PC-9 (cell line): ENCODE results near the gene HHATL. TPM values are rescaled to one million over a fixed set of nuclear protein-coding genes. Genes with fewer than 3 reads are reported as not detected.

Experiments used
- BruUV-seq: library from RNA; stranded (reverse); fragments of 400-500 nt; replicated peaks from 2 replicates; lab custom pipeline; 2021; lab: Mats Ljungman, UMichigan
- CTCF ChIA-PET: fragments of 300-600 bp; sonication (Branson Sonifier 250); formaldehyde crosslinking; loops from one replicate; lab custom pipeline; 2022; ENCODE audit warnings: antibody characterized with exemption; lab: Charles Lee
- POLR2A ChIA-PET: fragments of 300-600 bp; sonication (Branson Sonifier 250); formaldehyde crosslinking; loops from one replicate; lab custom pipeline; 2022; ENCODE audit warnings: antibody characterized with exemption; ENCODE audit not compliant: unreplicated experiment; lab: Charles Lee
- DNase-seq, 2 experiments: peaks; one replicate each; pipeline versions ENCODE4 v3.0.0 to v3.0.0-alpha.2; 2015 to 2022; ENCODE audit warnings: mixed read lengths in 1 of 2
- H2AFZ ChIP-seq: fragments of 200-600 bp; sonication (generic); 2 replicates; pipeline ENCODE4 v1.8.1; 2017; ENCODE audit warnings: antibody characterized with exemption
- H3F3A ChIP-seq: fragments of 200-600 bp; sonication (generic); 2 replicates; pipeline ENCODE4 v1.8.1; 2017; ENCODE audit warnings: antibody characterized with exemption, mild to moderate bottlenecking, low read depth; ENCODE audit not compliant: insufficient read depth
- H3K27ac ChIP-seq: fragments of 200-600 bp; sonication (generic); 2 replicates; pipeline ENCODE4 v1.6.1; 2016; ENCODE audit warnings: mixed run types
- H3K27me3 ChIP-seq: fragments of 200-600 bp; sonication (generic); 2 replicates; pipeline ENCODE4 v1.6.1; 2016; ENCODE audit warnings: low read depth, mixed run types; ENCODE audit not compliant: insufficient read depth
- H3K36me3 ChIP-seq: fragments of 200-600 bp; sonication (generic); 2 replicates; pipeline ENCODE4 v1.6.1; 2016; ENCODE audit warnings: low read depth, mixed run types
- H3K4me1 ChIP-seq: fragments of 200-600 bp; sonication (generic); replicated peaks from 2 replicates; pipeline ENCODE4 v1.6.1; 2016; ENCODE audit warnings: mixed run types; ENCODE audit not compliant: insufficient read depth
- H3K4me2 ChIP-seq: fragments of 200-600 bp; sonication (generic); 2 replicates; pipeline ENCODE4 v1.6.1; 2017; ENCODE audit warnings: mixed run types
- H3K4me3 ChIP-seq: fragments of 200-600 bp; sonication (generic); 2 replicates; pipeline ENCODE4 v1.6.1; 2016; ENCODE audit warnings: mixed run types
- H3K79me2 ChIP-seq: fragments of 200-600 bp; sonication (generic); 2 replicates; pipeline ENCODE4 v1.6.1; 2017; ENCODE audit warnings: low read depth, mixed run types
- H3K9me2 ChIP-seq: fragments of 200-600 bp; sonication (generic); 2 replicates; pipeline ENCODE4 v1.8.1; 2017; ENCODE audit warnings: mild to moderate bottlenecking; ENCODE audit not compliant: insufficient read depth
- H3K9me3 ChIP-seq: fragments of 200-600 bp; sonication (generic); 2 replicates; pipeline ENCODE4 v1.8.1; 2016; ENCODE audit warnings: low read depth; ENCODE audit not compliant: insufficient read depth
- H4K20me1 ChIP-seq: fragments of 200-600 bp; sonication (generic); 2 replicates; pipeline ENCODE4 v1.8.1; 2017; ENCODE audit not compliant: insufficient read depth
- CTCF ChIP-seq: fragments of 200-600 bp; sonication (generic); conservative IDR thresholded peaks from 2 replicates; pipeline ENCODE4 v1.6.1; 2017; ENCODE audit warnings: mixed run types, antibody characterized with exemption, mild to moderate bottlenecking, moderate library complexity
- EZH2 ChIP-seq: fragments of 200-600 bp; sonication (generic); IDR thresholded peaks from 2 replicates; pipeline ENCODE4 v1.8.0; 2017; ENCODE audit warnings: antibody characterized with exemption, low read depth
- intact Hi-C: fragments of 100-400 bp; cut with micrococcal nuclease; formaldehyde crosslinking; loops from one replicate; pipeline ENCODE4 v1.10.0; 2022; ENCODE audit not compliant: unreplicated experiment
- total RNA-seq: library from RNA; stranded (reverse); gene quantifications from 2 replicates; pipeline ENCODE4 v1.2.3, GENCODE V29; 2021

Gene HHATL
- total RNA-seq, 1 experiment from 2014 or later, result not detected

DNA sequence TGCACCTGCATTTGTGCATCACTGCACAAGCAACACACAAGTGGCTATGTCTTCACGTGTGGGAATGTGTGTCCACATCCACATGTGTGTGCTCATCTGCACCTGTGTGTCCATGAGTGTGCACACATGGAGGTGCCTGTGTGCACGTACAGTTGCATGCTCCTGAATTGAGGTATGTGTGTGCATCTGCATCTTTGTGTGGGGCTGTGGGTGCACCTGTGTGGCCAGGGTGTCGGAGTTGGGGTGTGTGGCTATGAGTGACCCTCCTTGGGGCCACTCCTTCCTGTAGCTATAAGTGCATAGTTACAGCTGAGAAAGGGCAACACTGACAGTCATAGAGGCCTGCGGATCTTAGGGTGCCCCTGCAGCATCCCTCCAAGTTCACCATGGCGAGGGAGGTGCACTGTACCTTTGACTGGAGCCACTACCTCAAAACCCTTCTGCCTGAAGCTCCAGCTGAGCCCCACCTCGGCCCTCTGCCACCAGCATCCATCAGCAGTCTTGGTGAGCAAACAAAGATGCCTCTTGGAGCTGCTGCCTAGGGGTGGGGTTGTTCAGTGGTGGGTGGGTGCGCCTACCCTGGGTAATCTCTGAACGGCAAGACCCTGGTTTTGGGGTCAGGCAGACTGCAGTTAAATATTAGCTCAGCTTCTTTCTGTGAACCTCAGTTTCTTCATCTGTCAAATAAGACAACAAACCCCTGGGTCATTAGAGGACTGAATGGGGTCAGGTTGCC, 5.2 kb upstream of the HHATL start:
- no peaks in the 10 kb centered on the region for H3K9me3 ChIP-seq
- H2AFZ ChIP-seq, result no peak overlapping the region
- H3K27me3 ChIP-seq, result no peaks in the 10 kb centered on the region
- H3K4me1 ChIP-seq, result no peaks in the 10 kb centered on the region
- BruUV-seq, result no TSS peak
- no peak overlapping the region for H3K4me3 ChIP-seq
- intact Hi-C loops, result no loop called here
- H3K36me3 ChIP-seq, result no peaks in the 10 kb centered on the region
- no peak for DNase-seq
- ChIA-PET CTCF (no interaction called here), POLR2A (no interaction called here)
- H3K79me2 ChIP-seq, result no peaks in the 10 kb centered on the region
- no peak overlapping the region for H3K27ac ChIP-seq
- H3K4me2 ChIP-seq, result no peak overlapping the region
- no peaks in the 10 kb centered on the region for H4K20me1 ChIP-seq
- H3F3A ChIP-seq, result no peaks in the 10 kb centered on the region
- TF ChIP-seq EZH2 (no peak), CTCF (no peak)
- H3K9me2 ChIP-seq, result no peaks in the 10 kb centered on the region

GRCh38 chr3:42706721-42707619, 4.4 kb upstream of the HHATL start:
- Histone ChIP-seq H3K27ac (no peak overlapping the region), H3K9me3 (no peaks in the 10 kb centered on the region)
- CTCF ChIA-PET, result no interaction called here

More at GRCh38 chr3:42706721-42707619, 4.4 kb upstream of the HHATL start:
- H3K36me3 ChIP-seq, result no peaks in the 10 kb centered on the region
- no peak for TF ChIP-seq EZH2
- no peak for TF ChIP-seq CTCF
- intact Hi-C loops, result no loop called here
- DNase-seq, result no peak
- H3K9me2 ChIP-seq, result no peaks in the 10 kb centered on the region
- H2AFZ ChIP-seq, result no peak overlapping the region
- H3K4me3 ChIP-seq, result no peak overlapping the region
- BruUV-seq, result no TSS peak
- H3K79me2 ChIP-seq, result no peaks in the 10 kb centered on the region
- H3K4me1 ChIP-seq, result no peaks in the 10 kb centered on the region
- POLR2A ChIA-PET, result no interaction called here
- H3F3A ChIP-seq, result no peaks in the 10 kb centered on the region
- no peak overlapping the region for H3K4me2 ChIP-seq
- H4K20me1 ChIP-seq, result no peaks in the 10 kb centered on the region
- no peaks in the 10 kb centered on the region for H3K27me3 ChIP-seq
